Measurements from ENCODE around the gene SAMD4B.

DNA sequence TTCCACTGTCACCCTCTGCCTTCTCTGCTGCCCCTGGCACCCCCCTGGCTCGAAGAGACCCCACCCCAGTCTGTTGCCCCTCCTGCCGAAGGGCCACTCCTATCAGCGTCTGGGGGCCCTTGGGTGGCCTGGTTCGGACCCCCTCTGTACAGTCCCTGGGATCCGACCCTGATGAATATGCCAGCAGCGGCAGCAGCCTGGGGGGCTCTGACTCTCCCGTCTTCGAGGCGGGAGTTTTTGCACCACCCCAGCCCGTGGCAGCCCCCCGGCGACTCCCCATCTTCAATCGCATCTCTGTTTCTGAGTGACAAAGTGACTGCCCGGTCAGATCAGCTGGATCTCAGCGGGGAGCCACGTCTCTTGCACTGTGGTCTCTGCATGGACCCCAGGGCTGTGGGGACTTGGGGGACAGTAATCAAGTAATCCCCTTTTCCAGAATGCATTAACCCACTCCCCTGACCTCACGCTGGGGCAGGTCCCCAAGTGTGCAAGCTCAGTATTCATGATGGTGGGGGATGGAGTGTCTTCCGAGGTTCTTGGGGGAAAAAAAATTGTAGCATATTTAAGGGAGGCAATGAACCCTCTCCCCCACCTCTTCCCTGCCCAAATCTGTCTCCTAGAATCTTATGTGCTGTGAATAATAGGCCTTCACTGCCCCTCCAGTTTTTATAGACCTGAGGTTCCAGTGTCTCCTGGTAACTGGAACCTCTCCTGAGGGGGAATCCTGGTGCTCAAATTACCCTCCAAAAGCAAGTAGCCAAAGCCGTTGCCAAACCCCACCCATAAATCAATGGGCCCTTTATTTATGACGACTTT is 66.4 kb downstream of the SAMD4B start:
- TF ChIP-seq, protein P1, sequence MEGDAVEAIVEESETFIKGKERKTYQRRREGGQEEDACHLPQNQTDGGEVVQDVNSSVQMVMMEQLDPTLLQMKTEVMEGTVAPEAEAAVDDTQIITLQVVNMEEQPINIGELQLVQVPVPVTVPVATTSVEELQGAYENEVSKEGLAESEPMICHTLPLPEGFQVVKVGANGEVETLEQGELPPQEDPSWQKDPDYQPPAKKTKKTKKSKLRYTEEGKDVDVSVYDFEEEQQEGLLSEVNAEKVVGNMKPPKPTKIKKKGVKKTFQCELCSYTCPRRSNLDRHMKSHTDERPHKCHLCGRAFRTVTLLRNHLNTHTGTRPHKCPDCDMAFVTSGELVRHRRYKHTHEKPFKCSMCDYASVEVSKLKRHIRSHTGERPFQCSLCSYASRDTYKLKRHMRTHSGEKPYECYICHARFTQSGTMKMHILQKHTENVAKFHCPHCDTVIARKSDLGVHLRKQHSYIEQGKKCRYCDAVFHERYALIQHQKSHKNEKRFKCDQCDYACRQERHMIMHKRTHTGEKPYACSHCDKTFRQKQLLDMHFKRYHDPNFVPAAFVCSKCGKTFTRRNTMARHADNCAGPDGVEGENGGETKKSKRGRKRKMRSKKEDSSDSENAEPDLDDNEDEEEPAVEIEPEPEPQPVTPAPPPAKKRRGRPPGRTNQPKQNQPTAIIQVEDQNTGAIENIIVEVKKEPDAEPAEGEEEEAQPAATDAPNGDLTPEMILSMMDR (conservative IDR thresholded peaks at IDR 0.05) = no peak
- TF ChIP-seq EZH2 (IDR thresholded peaks at IDR 0.05; ENCODE audit: low read depth) = no peak
